Osteocyte (in vitro differentiated cells): ENCODE results near the gene CASR. TPM values are rescaled to one million over a fixed set of nuclear protein-coding genes. Genes with fewer than 3 reads are reported as not detected.

Source experiments
- DNase-seq: peaks from one replicate; pipeline ENCODE4 v3.0.0; 2021; ENCODE audit warnings: mixed read lengths; ENCODE audit not compliant: unreplicated experiment; ENCODE audit errors: extremely low spot score
- H3K27ac Mint-ChIP-seq: one replicate; pipeline ENCODE4 v1.8.0; 2021; ENCODE audit warnings: mild to moderate bottlenecking, mixed read lengths; ENCODE audit not compliant: unreplicated experiment
- H3K27me3 Mint-ChIP-seq: one replicate; pipeline ENCODE4 v1.8.0; 2021; ENCODE audit warnings: mixed read lengths; ENCODE audit not compliant: unreplicated experiment
- H3K36me3 Mint-ChIP-seq: one replicate; pipeline ENCODE4 v1.8.0; 2021; ENCODE audit warnings: mixed read lengths; ENCODE audit not compliant: unreplicated experiment
- H3K4me1 Mint-ChIP-seq: one replicate; pipeline ENCODE4 v1.8.0; 2021; ENCODE audit warnings: mixed read lengths; ENCODE audit not compliant: unreplicated experiment
- H3K4me3 Mint-ChIP-seq: one replicate; pipeline ENCODE4 v1.8.0; 2021; ENCODE audit warnings: mild to moderate bottlenecking, moderate library complexity, mixed read lengths; ENCODE audit not compliant: unreplicated experiment
- H3K9me3 Mint-ChIP-seq: one replicate; pipeline ENCODE4 v1.8.0; 2021; ENCODE audit warnings: mixed read lengths; ENCODE audit not compliant: unreplicated experiment
- total RNA-seq: library from RNA; stranded (reverse); gene quantifications from 2 replicates; pipeline ENCODE4 v1.2.1, GENCODE V29; 2021
- TF ChIP-seq, protein P1 (sequence below): fragments of 200-600 bp; sonication (generic); IDR thresholded peaks from 2 replicates; pipeline ENCODE4 v1.5.0; 2021; ENCODE audit warnings: antibody characterized with exemption, mild to moderate bottlenecking, moderate library complexity

The CASR gene
- total RNA-seq, 1 donor from 2014 or later: not detected

DNA sequence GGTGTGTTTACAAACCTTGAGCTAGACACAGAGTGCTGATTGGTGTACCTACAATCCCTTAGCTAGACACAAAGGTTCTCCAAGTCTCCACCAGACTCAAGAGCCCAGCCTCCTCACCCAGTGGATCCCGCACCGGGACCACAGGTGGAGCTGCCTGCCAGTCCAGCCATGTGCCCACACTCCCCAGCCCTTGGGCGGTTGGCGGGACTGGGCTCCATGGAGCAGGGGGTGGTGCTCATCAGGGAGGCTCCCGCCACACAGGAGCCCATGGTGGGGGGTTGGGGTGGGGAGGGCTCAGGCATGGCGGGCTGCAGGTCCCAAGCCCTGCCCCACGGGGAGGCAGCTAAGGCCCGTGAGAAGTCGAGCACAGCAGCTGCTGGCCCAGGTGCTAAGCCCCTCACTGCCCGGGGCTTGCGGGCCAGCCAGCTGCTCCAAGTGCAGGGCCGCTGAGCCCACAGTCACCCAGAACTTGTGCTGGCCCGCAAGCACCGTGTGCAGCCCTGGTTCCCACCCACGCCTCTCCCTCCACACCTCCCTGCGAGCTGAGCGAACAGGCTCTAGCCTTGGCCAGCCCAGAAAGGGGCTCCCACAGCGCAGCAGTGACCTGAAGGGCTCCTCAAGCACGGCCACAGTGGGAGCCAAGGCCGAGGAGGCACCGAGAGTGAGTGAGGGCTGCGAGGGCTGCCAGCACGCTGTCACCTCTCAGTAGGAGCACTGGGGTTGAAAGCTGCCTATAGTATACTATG, 43.7 kb downstream of the CASR start:
- Mint-ChIP-seq H3K4me3 (no peak overlapping the region), H3K9me3 (peaks cover 6% of the 10 kb centered on the region), H3K27me3 (no peaks in the 10 kb centered on the region), H3K4me1 (no peaks in the 10 kb centered on the region), H3K36me3 (no peaks in the 10 kb centered on the region), H3K27ac (no peak overlapping the region)
- TF ChIP-seq, protein P1, sequence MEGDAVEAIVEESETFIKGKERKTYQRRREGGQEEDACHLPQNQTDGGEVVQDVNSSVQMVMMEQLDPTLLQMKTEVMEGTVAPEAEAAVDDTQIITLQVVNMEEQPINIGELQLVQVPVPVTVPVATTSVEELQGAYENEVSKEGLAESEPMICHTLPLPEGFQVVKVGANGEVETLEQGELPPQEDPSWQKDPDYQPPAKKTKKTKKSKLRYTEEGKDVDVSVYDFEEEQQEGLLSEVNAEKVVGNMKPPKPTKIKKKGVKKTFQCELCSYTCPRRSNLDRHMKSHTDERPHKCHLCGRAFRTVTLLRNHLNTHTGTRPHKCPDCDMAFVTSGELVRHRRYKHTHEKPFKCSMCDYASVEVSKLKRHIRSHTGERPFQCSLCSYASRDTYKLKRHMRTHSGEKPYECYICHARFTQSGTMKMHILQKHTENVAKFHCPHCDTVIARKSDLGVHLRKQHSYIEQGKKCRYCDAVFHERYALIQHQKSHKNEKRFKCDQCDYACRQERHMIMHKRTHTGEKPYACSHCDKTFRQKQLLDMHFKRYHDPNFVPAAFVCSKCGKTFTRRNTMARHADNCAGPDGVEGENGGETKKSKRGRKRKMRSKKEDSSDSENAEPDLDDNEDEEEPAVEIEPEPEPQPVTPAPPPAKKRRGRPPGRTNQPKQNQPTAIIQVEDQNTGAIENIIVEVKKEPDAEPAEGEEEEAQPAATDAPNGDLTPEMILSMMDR: no peak
- DNase-seq: no peak

- H3K27me3 Mint-ChIP-seq: no peaks in the 10 kb centered on the region
- H3K27ac Mint-ChIP-seq: no peak overlapping the region
- H3K4me3 Mint-ChIP-seq: no peak overlapping the region
- H3K4me1 Mint-ChIP-seq: no peaks in the 10 kb centered on the region
- no peaks in the 10 kb centered on the region for H3K9me3 Mint-ChIP-seq
- no peaks in the 10 kb centered on the region for H3K36me3 Mint-ChIP-seq
- TF ChIP-seq, protein P1: no peak
- DNase-seq: no peak
Measured at GRCh38 chr3:122230174-122230573, 46.7 kb downstream of the CASR start.

DNA sequence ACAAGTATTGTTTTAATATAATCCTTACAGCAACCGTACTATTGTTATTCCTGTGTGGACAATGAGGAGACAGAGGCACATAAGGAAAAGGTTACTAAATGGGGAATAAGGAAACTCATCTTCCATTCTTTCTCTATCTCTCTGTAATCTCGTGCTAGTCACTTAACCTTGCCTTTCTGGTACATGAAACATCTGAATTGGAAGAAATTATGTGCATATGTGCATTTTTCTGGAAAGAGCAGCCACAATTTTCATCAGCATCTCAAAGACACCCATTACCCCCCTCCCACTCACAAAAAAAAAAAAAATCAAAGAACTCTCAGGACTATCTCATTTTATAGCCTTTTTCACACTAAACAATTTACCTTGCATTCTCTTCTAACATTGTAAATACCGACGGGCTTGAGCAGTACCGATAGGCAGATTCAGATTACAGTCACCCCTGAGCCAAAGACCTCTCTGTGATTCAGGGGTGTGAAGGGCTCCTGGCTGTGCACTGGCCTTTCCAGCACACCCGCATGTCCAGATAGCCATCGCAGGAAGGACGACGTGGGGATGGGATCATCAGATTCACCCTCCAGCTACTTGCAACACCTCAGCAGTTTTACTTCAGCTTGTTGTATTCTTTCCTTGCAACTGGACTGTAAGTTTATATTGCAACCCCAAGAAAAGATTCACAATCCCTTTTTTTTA, 48.1 kb downstream of the CASR start:
- H3K4me1 Mint-ChIP-seq: no peaks in the 10 kb centered on the region
- no peak for DNase-seq
- no peak overlapping the region for H3K27ac Mint-ChIP-seq
- H3K9me3 Mint-ChIP-seq: no peaks in the 10 kb centered on the region
- no peaks in the 10 kb centered on the region for H3K27me3 Mint-ChIP-seq
- H3K4me3 Mint-ChIP-seq: no peak overlapping the region
- TF ChIP-seq, protein P1: no peak
- H3K36me3 Mint-ChIP-seq: no peaks in the 10 kb centered on the region

- H3K27ac Mint-ChIP-seq: no peak overlapping the region
- H3K36me3 Mint-ChIP-seq: no peaks in the 10 kb centered on the region
- H3K9me3 Mint-ChIP-seq: no peaks in the 10 kb centered on the region
- no peaks in the 10 kb centered on the region for H3K4me1 Mint-ChIP-seq
- TF ChIP-seq, protein P1: no peak
- H3K27me3 Mint-ChIP-seq: no peaks in the 10 kb centered on the region
- H3K4me3 Mint-ChIP-seq: no peak overlapping the region
- no peak for DNase-seq
Measured at GRCh38 chr3:122232485-122232884, 49.0 kb downstream of the CASR start.
